ENCODE measurements around the gene GPR35.
"Not testable (repeated sequence)": the region's sequence is repeated elsewhere in the genome, so short reads cannot be mapped to it uniquely, and the experiment has no call there.

Gene GPR35

DNA sequence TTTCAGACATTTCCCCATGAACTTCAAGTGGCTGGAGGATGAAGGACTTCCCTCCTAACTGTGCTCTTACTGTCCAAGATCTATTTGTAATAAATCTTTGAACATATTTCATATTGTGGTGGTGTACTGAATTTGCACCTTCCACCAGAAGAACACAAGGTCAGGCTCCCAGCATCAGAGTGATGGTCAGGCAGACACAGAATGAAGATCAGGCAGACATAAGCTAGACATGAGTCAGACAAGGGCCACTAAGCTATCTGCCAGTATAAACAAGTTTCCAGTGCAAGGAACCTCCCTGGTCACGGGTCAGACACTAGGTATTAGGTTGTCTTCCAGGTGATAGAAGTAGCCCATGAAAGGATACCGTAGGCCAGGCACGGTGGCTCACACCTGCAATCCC, 37.4 kb downstream of the GPR35 start:
- DNase-seq (ENCODE audit: low read depth): no peak

DNA sequence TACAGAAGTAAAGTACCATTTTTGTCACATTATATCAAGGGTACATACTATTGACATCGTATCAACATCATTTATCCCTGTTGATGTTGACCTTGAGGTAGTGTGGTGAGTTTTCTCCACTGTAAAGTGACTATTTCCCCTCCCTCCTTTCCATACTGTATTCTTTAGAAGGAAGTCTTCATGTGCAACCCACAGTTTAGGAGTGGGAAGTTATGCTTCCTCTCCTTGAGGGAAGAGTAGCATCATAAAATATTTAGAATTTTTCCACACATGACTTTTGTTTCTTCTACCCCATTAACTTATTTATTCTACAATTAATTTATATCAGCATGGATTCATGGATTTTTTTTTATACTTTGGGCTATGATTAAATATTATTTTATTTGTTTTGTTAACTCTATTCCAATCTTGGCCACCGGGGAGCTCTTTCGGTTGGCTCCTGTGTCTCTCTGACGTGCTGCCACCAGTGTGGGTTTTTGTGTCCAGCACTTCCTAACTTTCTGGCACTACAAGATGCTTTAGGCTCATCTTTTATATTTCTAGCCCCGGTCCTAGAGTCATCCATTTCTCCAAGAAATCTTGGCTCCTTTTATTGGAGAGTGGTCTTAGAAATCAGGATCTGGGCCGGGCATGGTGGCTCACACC, 38.4 kb downstream of the GPR35 start:
- DNase-seq (ENCODE audit: low read depth): no peak

DNA sequence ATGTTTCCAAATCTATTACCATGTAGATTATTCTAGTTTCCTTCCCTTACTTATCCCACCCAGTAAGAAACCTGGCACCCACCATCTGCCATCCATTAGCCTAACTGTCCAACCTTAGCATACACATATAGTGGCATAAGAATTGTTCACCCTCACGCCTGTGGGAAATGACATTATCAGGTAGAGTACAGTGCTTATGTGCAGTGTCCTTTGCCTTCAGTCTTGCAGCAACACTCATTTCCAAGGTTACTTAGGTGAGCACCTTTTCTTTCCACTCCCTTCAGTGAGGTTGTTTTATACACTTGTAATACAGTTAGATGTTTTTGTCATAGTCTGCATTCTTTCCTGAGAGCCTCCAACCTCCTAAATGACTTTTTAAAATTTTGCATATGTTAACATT, 39.3 kb downstream of the GPR35 start:
- no peak for DNase-seq (ENCODE audit: low read depth)

DNA sequence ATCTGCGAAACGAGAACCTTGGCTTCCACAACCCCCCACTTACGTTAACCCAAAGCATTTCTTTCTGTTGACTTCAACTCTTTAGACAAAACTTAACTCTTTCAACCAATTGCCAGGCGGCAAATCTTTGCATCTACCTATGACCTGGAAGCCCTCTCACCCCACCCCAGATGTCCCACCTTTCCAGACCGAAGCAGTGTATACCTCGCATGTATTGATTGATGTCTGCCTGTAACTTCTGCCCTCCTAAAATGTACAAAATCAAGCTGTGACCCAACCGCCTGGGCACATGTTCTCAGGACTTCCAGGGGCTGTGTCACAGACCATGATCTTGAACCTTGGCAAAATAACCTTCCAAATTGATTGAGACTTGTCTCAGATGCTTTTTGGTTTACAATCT, 45.1 kb downstream of the GPR35 start:
- no peak for DNase-seq (ENCODE audit: low read depth)

DNA sequence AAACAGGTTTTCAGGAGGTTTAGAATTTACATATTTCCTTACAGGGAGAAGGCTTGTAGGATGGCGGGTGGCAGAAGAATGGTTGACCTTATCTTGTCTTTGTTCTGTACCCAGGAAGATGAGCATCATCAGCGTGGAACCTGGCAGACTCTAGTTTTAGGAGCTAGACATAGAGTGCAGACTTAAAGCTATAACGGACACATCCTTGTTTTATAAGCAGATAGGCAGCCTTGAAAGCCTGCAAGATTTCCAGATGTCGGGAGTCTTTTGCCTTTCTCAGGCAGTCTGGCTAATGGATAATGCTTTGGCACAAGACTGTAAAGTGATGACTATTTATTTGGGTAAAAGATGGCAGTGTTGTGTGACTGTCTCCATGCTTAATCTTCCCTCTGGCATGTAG, 45.7 kb downstream of the GPR35 start:
- no peak for DNase-seq (ENCODE audit: low read depth)

DNA sequence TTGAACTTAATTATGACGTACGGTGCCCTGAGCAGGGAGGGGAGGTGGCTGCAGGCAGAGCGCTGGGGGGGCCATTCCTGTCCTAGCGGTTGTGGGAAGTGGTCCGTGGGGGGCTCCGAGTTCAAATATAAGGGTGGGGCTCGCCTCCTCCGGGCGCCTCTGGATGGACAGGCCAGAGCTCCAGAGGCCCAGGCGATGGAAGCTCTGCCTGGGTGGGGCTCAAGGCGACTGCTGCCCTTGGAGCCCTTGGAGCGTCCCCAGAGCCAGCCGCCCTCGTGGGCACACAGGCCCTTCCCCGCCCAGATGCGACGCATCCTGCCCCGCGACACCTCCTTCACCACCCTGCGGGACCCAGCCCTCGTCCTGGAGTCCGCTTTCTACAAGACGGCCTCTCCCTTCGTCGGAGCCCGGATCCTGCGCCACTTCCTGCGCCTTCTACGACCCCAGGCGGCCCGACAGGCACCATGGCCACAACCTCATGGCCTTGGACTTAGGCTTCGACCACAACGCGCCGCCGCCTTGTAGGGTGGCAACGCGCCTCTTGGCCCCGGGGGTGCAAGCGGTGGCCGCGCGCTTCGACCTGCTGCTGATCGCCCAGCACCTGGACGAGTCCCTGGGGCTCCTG, 46.9 kb downstream of the GPR35 start:
- no peak for DNase-seq (ENCODE audit: low read depth)

DNA sequence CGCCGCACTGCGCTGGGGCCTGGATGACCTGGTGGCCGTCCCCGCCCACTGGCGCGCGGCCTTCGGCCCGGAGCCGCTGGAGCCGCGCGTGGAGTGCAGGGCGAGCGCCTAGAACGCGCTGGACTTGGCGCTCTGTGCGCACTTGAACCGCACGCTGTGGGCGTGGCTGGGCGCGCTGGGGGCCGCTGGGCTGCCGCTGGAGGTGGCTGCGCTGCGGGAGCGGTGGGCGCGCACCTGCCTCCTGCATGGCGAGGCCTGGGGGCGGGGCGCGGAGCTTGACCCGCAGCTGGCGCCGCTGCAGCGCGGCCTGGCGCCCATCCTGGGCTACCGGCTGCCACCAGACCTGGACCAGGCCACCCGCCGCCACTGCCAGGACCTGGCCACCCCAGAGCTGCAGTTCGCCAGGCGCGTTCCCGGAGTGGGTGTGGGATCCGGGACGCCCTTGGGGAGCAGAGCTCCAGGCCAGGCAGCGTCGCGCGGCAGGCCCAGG, 47.5 kb downstream of the GPR35 start:
- DNase-seq (ENCODE audit: low read depth): no peak

DNA sequence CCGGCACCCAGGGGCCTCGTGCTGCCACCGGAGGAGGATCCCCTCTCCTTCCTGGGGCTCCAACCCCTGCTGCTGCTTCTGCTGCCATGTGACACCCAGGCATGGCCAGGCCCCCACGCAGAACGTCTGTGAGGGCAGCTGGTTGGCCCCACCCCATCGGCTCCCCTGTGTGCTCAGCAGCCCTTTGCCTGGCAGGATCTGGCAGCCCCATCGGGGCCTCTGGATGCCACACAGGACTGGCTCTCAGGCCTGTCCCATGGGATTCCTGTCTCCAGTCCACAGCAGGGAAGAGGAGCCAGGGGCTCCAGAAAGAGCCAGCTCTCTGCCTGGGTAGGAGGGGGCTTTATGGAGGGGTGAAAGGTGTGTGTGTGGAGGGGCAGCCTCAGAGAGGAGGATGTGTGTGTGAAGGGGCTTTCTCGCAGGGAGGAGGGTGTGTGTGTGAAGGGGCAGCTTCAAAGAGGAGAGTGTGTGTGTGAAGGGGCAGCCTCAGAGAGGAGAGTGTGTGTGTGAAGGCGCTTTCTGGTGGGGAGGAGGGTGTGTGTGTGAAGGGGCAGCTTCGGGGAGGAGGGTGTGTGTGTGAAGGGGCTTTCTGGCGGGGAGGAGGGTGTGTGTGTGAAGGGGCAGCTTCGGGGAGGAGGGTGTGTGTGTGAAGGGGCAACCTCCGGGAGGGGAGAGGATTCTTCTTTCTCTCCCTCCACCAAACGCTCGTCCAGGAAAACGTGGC, 49.3 kb downstream of the GPR35 start:
- DNase-seq (ENCODE audit: low read depth): not testable (repeated sequence)

DNA sequence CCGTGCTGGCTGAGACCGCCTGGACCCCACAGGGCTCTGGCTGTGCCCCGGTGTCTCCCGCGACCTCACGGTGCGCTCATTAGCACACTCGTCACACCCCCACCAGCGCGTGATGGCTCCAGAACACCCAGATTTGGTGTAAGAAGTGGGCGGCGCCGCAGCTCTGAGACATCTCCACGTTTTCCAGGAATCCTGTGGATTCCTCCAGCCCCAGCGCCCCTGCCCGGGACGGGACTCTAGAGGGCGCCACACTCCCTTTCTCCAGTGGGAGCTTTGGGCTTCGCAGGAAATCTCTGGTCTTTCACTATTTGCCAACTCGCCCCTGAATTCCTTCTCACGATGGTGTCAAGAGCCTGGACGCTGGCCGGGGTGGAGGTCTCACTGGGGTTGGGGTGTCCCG, 50.1 kb downstream of the GPR35 start:
- not testable (repeated sequence) for DNase-seq (ENCODE audit: low read depth)

DNA sequence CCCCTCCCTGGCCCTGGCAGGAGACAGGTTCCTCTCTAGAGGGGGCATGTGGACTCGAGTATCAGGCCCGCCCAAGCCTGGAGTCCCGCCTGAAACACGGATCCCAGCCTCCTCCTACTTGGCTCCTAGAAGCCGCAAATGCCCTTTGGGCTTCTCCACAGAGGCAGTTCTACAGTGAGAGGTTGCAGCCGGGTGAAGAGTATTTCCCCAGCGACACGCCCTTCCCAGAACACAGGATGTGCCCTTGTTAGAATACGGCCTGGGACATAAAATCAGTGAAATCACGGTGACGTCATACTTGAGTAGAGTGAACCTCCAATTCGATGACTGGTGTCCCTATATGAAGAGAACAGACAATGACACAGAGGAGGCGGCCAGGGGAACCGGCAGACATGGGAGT, 52.8 kb downstream of the GPR35 start:
- DNase-seq (ENCODE audit: low read depth): not testable (repeated sequence)

DNA sequence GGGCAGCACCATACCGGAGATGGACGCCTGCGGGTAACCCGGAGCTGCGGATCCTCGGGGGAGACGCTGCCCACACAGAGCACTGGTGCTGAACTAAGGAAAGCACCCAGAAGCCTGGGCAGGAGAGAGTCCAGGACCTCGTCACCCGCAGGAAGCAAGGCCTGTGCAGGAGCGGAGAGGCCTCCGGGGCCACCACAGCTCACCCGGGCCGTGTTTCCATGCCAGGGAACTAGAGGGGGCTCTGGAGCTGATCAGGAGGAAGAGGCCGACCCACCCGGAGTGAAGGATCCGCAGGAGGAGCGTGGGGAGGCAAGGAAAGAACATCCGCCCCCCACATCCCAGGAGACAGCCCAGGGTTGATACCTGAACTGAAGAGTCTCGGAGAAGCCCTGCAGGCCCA, 53.6 kb downstream of the GPR35 start:
- DNase-seq (ENCODE audit: low read depth): not testable (repeated sequence)

DNA sequence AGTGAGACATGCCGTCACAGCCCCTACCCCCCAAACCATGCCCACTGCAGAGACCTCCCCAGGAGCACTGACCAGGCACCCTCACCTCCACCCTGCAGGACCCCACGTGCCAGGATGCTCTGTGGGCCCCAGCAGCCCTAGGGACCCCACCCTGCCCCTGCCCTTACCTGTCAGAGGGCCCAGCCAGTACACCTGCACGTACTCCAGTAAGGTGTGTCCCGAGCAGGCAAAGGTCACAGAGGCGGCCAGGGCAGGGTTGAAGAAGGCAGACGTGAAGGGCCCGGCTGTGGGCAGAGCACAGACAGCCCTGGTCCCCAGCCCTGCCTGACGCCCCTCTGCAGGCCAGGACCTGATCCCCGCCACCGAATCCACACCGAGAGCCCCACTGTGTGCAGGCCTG, 54.9 kb downstream of the GPR35 start:
- not testable (repeated sequence) for DNase-seq (ENCODE audit: low read depth)
